GM12878 (cell line): Measurements from ENCODE around the gene GCDH. TPM values are rescaled to one million over a fixed set of nuclear protein-coding genes. Genes with fewer than 3 reads are reported as not detected.

ENCODE experiments used
- ATAC-seq: fragments of 200-7000 bp; cut with Tn5 transposase; 3 replicates; pipeline ENCODE4 v1.9.1; 2020; ENCODE audit warnings: mild to moderate bottlenecking, moderate library complexity
- BruUV-seq: library from RNA; stranded (reverse); fragments of 400-500 nt; replicated peaks from 2 replicates; lab custom pipeline; 2021; lab: Mats Ljungman, UMichigan
- CTCF ChIA-PET: fragments of 300-600 bp; sonication (Branson Sonifier 250); formaldehyde crosslinking; extraction: SDS; loops from one replicate; lab custom pipeline; 2021; ENCODE audit warnings: inconsistent platforms; lab: Yijun Ruan, JAX
- POLR2A ChIA-PET: fragments of 350-600 bp; formaldehyde crosslinking; extraction: SDS; loops from one replicate; lab custom pipeline; 2021; ENCODE audit warnings: inconsistent platforms; lab: Charles Lee
- RAD21 ChIA-PET: fragments of 300-600 bp; sonication (Branson Sonifier 250); formaldehyde crosslinking; loops from one replicate; lab custom pipeline; 2023; ENCODE audit warnings: antibody characterized with exemption; ENCODE audit not compliant: unreplicated experiment; lab: Charles Lee
- SMC1A ChIA-PET: fragments of 300-600 bp; sonication (Branson Sonifier 250); formaldehyde crosslinking; loops from one replicate; lab custom pipeline; 2023; ENCODE audit not compliant: unreplicated experiment, uncharacterized antibody; lab: Charles Lee
- DNase-seq: peaks from one replicate; pipeline ENCODE4 v3.0.0-alpha.2; 2011; ENCODE audit warnings: low read depth, low spot score
- FAIRE-seq: peaks from 3 replicates; lab custom pipeline; 2011; peaks lifted over from hg19 to GRCh38; lab: Jason Lieb, UNC
- H2AFZ ChIP-seq: 2 replicates; pipeline ENCODE4 v1.6.0; 2011; ENCODE audit warnings: low read depth, low read length, control low read depth; ENCODE audit not compliant: control insufficient read depth
- H3K27ac ChIP-seq: 2 replicates; pipeline ENCODE4 v1.5.1; 2011; ENCODE audit warnings: control low read depth; ENCODE audit not compliant: control insufficient read depth, insufficient read depth
- H3K27me3 ChIP-seq, 2 experiments: replicated peaks in 1 of 2; 2 replicates each; pipeline versions ENCODE4 v1.6.0 to v1.6.1; 2011; ENCODE audit warnings: low read length in 1 of 2; ENCODE audit not compliant: control insufficient read depth in 2 of 2, insufficient read depth in 2 of 2
- H3K36me3 ChIP-seq, 2 experiments: 2 replicates each; pipeline ENCODE4 v1.5.1; 2011; ENCODE audit warnings: low read length in 1 of 2; ENCODE audit not compliant: control insufficient read depth in 2 of 2, insufficient read depth in 2 of 2
- H3K4me1 ChIP-seq: 2 replicates; pipeline ENCODE4 v1.6.1; 2011; ENCODE audit warnings: mild to moderate bottlenecking, low read length, moderate library complexity, mixed read lengths; ENCODE audit not compliant: control insufficient read depth, insufficient read depth
- H3K4me2 ChIP-seq: 2 replicates; pipeline ENCODE4 v1.6.0; 2011; ENCODE audit warnings: control low read depth; ENCODE audit not compliant: control insufficient read depth, insufficient read depth
- H3K4me3 ChIP-seq: fragments of 200-600 bp; sonication (generic); 2 replicates; pipeline ENCODE4 v1.5.1; 2016
- H3K79me2 ChIP-seq: 2 replicates; pipeline ENCODE4 v1.6.0; 2011; ENCODE audit warnings: low read length; ENCODE audit not compliant: control insufficient read depth, insufficient read depth
- H3K9ac ChIP-seq: 2 replicates; pipeline ENCODE4 v1.8.0; 2011; ENCODE audit warnings: low read length, control low read depth, mixed read lengths; ENCODE audit not compliant: control insufficient read depth, insufficient read depth
- H3K9me3 ChIP-seq: replicated peaks from 3 replicates; pipeline ENCODE4 v1.5.1; 2011; ENCODE audit warnings: mild to moderate bottlenecking, low read length; ENCODE audit not compliant: control insufficient read depth, insufficient read depth
- H4K20me1 ChIP-seq: 2 replicates; pipeline ENCODE4 v1.6.0; 2011; ENCODE audit not compliant: control insufficient read depth, insufficient read depth
- EZH2 ChIP-seq: IDR thresholded peaks from 2 replicates; pipeline ENCODE4 v1.6.1; 2012; ENCODE audit warnings: low read depth, mild to moderate bottlenecking, control low read depth, inconsistent platforms, low read length, borderline replicate concordance; ENCODE audit not compliant: control insufficient read depth
- FOS ChIP-seq: IDR thresholded peaks from 3 replicates; pipeline ENCODE4 v1.6.1; 2011; ENCODE audit warnings: borderline replicate concordance; ENCODE audit not compliant: insufficient read length; ENCODE audit errors: extremely low read depth
- NFYB ChIP-seq: IDR thresholded peaks from 2 replicates; pipeline ENCODE4 v1.6.1; 2011; ENCODE audit warnings: low read depth, mild to moderate bottlenecking, low read length, improper control_type of control experiment, moderate library complexity; ENCODE audit not compliant: insufficient read depth
- PKNOX1 ChIP-seq: fragments of 450-650 bp; IDR thresholded peaks from 2 replicates; pipeline ENCODE4 v1.6.1; 2016; ENCODE audit warnings: mild to moderate bottlenecking
- SP1 ChIP-seq: IDR thresholded peaks from one replicate; pipeline ENCODE4 v1.6.1; 2011; ENCODE audit warnings: low read depth, low read length
- WGBS: methylation state at CpG from one replicate; pipeline ENCODE4 v1.1.6; 2016; ENCODE audit warnings: low lambda C conversion rate; ENCODE audit not compliant: insufficient replicate concordance, insufficient coverage; ENCODE audit errors: missing lambda C conversion rate; 5-methylcytosine and 5-hydroxymethylcytosine counted together
- in situ Hi-C: fragments of 300-500 bp; cut with MboI; formaldehyde crosslinking; loops from 9 replicates; pipeline ENCODE4 v1.14.3; 2018; ENCODE audit warnings: mixed read lengths
- intact Hi-C: fragments of 100-400 bp; cut with micrococcal nuclease; formaldehyde crosslinking; loops from one replicate; pipeline ENCODE4 v1.14.2; 2022; ENCODE audit not compliant: unreplicated experiment
- polyA plus RNA-seq, 11 experiments: library from polyadenylated mRNA; depleted of rRNA in 4 of 11; unstranded in 6 of 11; stranded (reverse) in 5 of 11; fragments of >200 nt; fragmentation: Nextera tagmentation in 4 of 11; fragmentation: Illumina TruSeq in 1 of 11; extraction: Ambion mirVana in 4 of 11; extraction: Trizol in 1 of 11; gene quantifications; 1 replicate in 1 of 11; 2 replicates in 10 of 11; pipeline versions ENCODE4 v1.2.1 to v1.2.3, GENCODE V29; 2011 to 2016; ENCODE audit warnings: inconsistent platforms in 2 of 11, missing spikeins in 2 of 11, low read depth in 1 of 11
- total RNA-seq, 4 experiments: library from RNA; depleted of rRNA in 3 of 4; stranded (reverse); fragments of >200 nt in 3 of 4; fragmentation: Illumina TruSeq in 1 of 4; extraction: Trizol in 1 of 4; gene quantifications; 2 replicates each; pipeline versions ENCODE4 v1.2.1 to v1.2.3, GENCODE V29; 2013 to 2021
- TF ChIP-seq, protein P1 (sequence below): IDR thresholded peaks from 2 replicates; pipeline ENCODE4 v1.6.1; 2011; ENCODE audit warnings: mild to moderate bottlenecking, low read depth, low read length, moderate library complexity; ENCODE audit not compliant: insufficient replicate concordance
- TF ChIP-seq, protein P2 (sequence below): fragments of 450-650 bp; formaldehyde crosslinking; IDR thresholded peaks from 2 replicates; pipeline ENCODE4 v1.4.0; 2022; ENCODE audit warnings: mild to moderate bottlenecking, moderate library complexity

The GCDH gene
- total and polyA plus RNA-seq, 10 of the 15 experiments (the other 5 are each of a cell fraction or from before 2014, with no cell fraction given): 4.2 to 69.4 (median 39.7) TPM

DNA sequence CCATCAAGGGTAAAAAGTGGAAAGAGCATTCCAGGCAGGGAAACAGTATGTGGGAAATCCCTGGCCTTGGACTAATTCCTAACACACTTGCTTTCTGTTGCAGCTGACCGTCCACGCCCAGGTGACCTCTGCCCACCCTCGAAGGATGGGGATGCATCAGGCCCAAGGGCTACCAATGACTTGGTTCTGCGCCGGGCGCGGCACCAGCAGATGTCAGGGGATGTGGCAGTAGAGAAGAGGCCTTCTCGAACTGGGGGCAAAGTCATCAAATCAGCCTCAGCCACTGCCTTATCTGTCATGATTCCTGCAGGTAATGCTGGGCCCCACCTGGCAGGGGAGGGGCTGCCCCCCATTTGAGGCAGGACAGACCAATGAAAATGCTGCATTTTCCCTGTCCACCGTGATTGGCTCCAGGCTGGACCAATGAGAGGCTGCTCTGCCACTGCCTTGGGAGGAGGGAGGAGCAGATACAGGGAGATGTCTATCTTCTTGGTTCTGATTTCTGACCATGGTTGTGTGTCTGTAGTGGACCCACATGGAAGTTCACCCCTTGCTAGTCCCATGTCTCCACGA lies 22.3 kb upstream of the GCDH start:
- Histone ChIP-seq H3K4me2 (no peak overlapping the region), H3K4me1 (peaks cover 5% of the 10 kb centered on the region; the same call in 1 of the 2 replicates), H3K79me2 (no peaks in the 10 kb centered on the region), H2AFZ (no peak overlapping the region), H3K27ac (no peak overlapping the region), H3K36me3 (no peaks in the 10 kb centered on the region), H3K9ac (no peak overlapping the region), H3K9me3 (no peaks in the 10 kb centered on the region; the same call in 2 of the 3 replicates), H3K27me3 (no peaks in the 10 kb centered on the region), H3K4me3 (no peak overlapping the region), H4K20me1 (no peaks in the 10 kb centered on the region)
- TF ChIP-seq, protein P1, sequence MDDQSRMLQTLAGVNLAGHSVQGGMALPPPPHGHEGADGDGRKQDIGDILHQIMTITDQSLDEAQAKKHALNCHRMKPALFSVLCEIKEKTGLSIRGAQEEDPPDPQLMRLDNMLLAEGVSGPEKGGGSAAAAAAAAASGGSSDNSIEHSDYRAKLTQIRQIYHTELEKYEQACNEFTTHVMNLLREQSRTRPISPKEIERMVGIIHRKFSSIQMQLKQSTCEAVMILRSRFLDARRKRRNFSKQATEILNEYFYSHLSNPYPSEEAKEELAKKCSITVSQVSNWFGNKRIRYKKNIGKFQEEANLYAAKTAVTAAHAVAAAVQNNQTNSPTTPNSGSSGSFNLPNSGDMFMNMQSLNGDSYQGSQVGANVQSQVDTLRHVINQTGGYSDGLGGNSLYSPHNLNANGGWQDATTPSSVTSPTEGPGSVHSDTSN: peak; percentile 91
- peak; percentile 92 for TF ChIP-seq PKNOX1
- peak; percentile 21 for TF ChIP-seq FOS
- no peak for TF ChIP-seq EZH2
- TF ChIP-seq, protein P2, sequence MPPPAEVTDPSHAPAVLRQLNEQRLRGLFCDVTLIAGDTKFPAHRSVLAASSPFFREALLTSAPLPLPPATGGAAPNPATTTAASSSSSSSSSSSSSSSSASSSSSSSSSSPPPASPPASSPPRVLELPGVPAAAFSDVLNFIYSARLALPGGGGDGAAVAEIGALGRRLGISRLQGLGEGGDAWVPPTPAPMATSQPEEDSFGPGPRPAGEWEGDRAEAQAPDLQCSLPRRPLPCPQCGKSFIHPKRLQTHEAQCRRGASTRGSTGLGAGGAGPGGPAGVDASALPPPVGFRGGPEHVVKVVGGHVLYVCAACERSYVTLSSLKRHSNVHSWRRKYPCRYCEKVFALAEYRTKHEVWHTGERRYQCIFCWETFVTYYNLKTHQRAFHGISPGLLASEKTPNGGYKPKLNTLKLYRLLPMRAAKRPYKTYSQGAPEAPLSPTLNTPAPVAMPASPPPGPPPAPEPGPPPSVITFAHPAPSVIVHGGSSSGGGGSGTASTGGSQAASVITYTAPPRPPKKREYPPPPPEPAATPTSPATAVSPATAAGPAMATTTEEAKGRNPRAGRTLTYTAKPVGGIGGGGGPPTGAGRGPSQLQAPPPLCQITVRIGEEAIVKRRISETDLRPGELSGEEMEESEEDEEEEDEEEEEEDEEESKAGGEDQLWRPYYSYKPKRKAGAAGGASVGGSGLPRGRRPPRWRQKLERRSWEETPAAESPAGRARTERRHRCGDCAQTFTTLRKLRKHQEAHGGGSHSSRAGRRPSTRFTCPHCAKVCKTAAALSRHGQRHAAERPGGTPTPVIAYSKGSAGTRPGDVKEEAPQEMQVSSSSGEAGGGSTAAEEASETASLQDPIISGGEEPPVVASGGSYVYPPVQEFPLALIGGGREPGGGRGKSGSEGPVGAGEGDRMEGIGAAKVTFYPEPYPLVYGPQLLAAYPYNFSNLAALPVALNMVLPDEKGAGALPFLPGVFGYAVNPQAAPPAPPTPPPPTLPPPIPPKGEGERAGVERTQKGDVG: no peak
- peak; percentile 74 for TF ChIP-seq NFYB
- peak; percentile 64 for TF ChIP-seq SP1
- ChIA-PET SMC1A (no interaction called here), POLR2A (no interaction called here), RAD21 (no interaction called here), CTCF (no interaction called here)
- 82% methylated on average over 10 of the region's 10 CpGs for WGBS
- BruUV-seq: no TSS peak
- ATAC-seq: peak; percentile 49
- intact Hi-C loops: no loop called here
- peak; percentile 18 for FAIRE-seq
- DNase-seq: no peak
- in situ Hi-C loops: no loop called here
